Measurements from ENCODE around the gene AFF4. TPM values are rescaled to one million over a fixed set of nuclear protein-coding genes. Genes with fewer than 3 reads are reported as not detected.
A peak's percentile ranks its signal among the peaks of the same experiment; 100 is the strongest.

Gene AFF4
- total and polyA plus RNA-seq, 2 experiments from 2014 or later, result 44.0 to 92.9 TPM

DNA sequence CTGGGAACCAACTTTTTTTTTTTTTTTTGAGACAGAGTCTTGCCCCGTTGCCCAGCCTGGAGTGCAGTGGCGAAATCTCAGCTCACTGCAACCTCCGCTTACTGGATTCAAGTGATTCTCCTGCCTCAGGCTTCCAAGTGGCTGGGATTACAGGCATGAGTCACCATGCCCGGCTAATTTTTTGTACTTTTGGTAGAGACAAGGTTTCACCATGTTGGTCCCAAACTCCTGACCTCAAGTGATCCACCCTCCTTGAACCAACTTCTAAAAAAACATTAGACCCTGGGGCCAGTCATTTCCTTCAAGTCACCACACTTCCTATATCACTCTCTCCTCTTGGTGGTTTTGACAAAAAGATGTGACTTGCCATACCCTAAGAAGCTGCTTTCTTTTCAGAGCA, 122.1 kb downstream of the AFF4 start:
- WGBS (ENCODE audit: low lambda C conversion rate, missing lambda C conversion rate), result 81% methylated on average over 4 of the region's 4 CpGs
- H3K4me3 ChIP-seq, result no peak overlapping the region
- peaks cover 31% of the 10 kb centered on the region for H3K4me1 ChIP-seq (ENCODE audit: insufficient read depth)
- TF ChIP-seq, protein P1, sequence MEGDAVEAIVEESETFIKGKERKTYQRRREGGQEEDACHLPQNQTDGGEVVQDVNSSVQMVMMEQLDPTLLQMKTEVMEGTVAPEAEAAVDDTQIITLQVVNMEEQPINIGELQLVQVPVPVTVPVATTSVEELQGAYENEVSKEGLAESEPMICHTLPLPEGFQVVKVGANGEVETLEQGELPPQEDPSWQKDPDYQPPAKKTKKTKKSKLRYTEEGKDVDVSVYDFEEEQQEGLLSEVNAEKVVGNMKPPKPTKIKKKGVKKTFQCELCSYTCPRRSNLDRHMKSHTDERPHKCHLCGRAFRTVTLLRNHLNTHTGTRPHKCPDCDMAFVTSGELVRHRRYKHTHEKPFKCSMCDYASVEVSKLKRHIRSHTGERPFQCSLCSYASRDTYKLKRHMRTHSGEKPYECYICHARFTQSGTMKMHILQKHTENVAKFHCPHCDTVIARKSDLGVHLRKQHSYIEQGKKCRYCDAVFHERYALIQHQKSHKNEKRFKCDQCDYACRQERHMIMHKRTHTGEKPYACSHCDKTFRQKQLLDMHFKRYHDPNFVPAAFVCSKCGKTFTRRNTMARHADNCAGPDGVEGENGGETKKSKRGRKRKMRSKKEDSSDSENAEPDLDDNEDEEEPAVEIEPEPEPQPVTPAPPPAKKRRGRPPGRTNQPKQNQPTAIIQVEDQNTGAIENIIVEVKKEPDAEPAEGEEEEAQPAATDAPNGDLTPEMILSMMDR (IDR thresholded peaks at IDR 0.05; ENCODE audit: poor library complexity), result no peak
- TF ChIP-seq EZH2 (IDR thresholded peaks at IDR 0.05; ENCODE audit: borderline replicate concordance), result no peak
- no peak overlapping the region for H3K4me2 ChIP-seq
- no peaks in the 10 kb centered on the region for H4K20me1 ChIP-seq (ENCODE audit: insufficient read depth, poor library complexity, severe bottlenecking)
- no peak overlapping the region for H2AFZ ChIP-seq
- H3K9me2 ChIP-seq (replicated peaks; ENCODE audit: insufficient read depth), result no peaks in the 10 kb centered on the region
- no peaks in the 10 kb centered on the region for H3K27me3 ChIP-seq
- no peaks in the 10 kb centered on the region for H3K36me3 ChIP-seq (replicated peaks; ENCODE audit: insufficient read depth, low read depth)
- H3K27ac ChIP-seq, result peak overlapping the region; percentile 86
- H3K9me3 ChIP-seq (ENCODE audit: low read depth), result no peaks in the 10 kb centered on the region
- DNase-seq (ENCODE audit: low spot score), result no peak
- no peaks in the 10 kb centered on the region for H3K79me2 ChIP-seq

DNA sequence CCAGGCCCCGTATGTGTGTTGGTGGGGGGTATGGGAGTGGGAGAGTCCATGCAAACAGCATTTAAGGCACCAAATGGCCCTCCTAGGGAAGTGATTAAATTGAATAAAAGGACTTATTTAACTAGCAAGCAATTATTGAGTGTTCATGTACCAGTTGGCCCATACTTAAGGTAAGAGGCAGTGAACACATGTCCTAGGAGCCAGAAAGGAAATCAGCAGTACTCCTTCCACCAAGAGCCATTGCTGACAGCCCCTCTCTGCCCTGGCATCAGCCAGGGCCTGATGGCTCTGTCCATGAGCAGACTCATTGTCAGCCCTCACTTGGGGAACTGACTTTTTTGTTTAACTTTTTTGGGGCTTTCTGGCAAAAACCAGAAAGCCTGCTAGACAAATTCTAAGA, 122.5 kb downstream of the AFF4 start:
- TF ChIP-seq EZH2phosphoT487 (IDR thresholded peaks at IDR 0.05; ENCODE audit: low read depth, severe bottlenecking, unreplicated experiment), result no peak
- TF ChIP-seq, protein P1 (IDR thresholded peaks at IDR 0.05; ENCODE audit: poor library complexity), result no peak
- no peak for TF ChIP-seq EZH2 (IDR thresholded peaks at IDR 0.05; ENCODE audit: borderline replicate concordance)
- Histone ChIP-seq H3K36me3 (replicated peaks; ENCODE audit: insufficient read depth, low read depth) (no peaks in the 10 kb centered on the region), H3K4me3 (no peak overlapping the region), H3K79me2 (no peaks in the 10 kb centered on the region), H3K27me3 (no peaks in the 10 kb centered on the region), H3K4me2 (no peak overlapping the region), H3K9me3 (ENCODE audit: low read depth) (no peaks in the 10 kb centered on the region), H3K4me1 (ENCODE audit: insufficient read depth) (peaks cover 31% of the 10 kb centered on the region), H2AFZ (no peak overlapping the region), H3K27ac (peak overlapping the region; percentile 86), H3K9me2 (replicated peaks; ENCODE audit: insufficient read depth) (no peaks in the 10 kb centered on the region), H4K20me1 (ENCODE audit: insufficient read depth, poor library complexity, severe bottlenecking) (no peaks in the 10 kb centered on the region)
- WGBS (ENCODE audit: low lambda C conversion rate, missing lambda C conversion rate), result 71% methylated on average over 1 of the region's 1 CpG
- no peak for DNase-seq (ENCODE audit: low spot score)

DNA sequence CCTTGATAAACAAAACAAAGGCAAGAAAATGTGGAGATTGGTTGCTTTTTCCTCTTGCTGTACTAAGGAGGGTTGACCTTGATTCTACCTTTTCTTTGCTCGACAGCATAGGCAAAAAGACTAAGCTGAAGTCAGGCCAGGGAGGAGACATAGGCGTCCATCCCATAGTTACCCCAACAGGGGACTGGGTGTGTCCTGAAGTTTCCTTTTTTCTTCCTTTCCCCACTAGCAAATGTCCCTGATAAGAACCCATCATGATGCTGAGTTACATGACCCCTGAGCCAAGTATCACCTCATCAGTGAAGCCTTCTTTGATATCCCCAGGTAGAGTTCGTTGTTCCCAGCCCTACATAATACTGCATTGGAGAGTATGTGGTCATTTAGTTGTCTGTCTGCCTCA, 123.1 kb downstream of the AFF4 start:
- Histone ChIP-seq H3K4me3 (no peak overlapping the region), H4K20me1 (ENCODE audit: insufficient read depth, poor library complexity, severe bottlenecking) (no peaks in the 10 kb centered on the region), H3K27ac (peak overlapping the region; percentile 86), H3K4me1 (ENCODE audit: insufficient read depth) (peaks cover 31% of the 10 kb centered on the region), H3K4me2 (no peak overlapping the region), H2AFZ (no peak overlapping the region), H3K9me2 (replicated peaks; ENCODE audit: insufficient read depth) (no peaks in the 10 kb centered on the region), H3K36me3 (replicated peaks; ENCODE audit: insufficient read depth, low read depth) (no peaks in the 10 kb centered on the region), H3K79me2 (no peaks in the 10 kb centered on the region), H3K9me3 (ENCODE audit: low read depth) (no peaks in the 10 kb centered on the region), H3K27me3 (no peaks in the 10 kb centered on the region)
- WGBS (ENCODE audit: low lambda C conversion rate, missing lambda C conversion rate), result 76% methylated on average over 3 of the region's 3 CpGs
- TF ChIP-seq, protein P1 (IDR thresholded peaks at IDR 0.05; ENCODE audit: poor library complexity), result no peak
- no peak for TF ChIP-seq EZH2 (IDR thresholded peaks at IDR 0.05; ENCODE audit: borderline replicate concordance)
- TF ChIP-seq EZH2phosphoT487 (IDR thresholded peaks at IDR 0.05; ENCODE audit: low read depth, severe bottlenecking, unreplicated experiment), result no peak
- no peak for DNase-seq (ENCODE audit: low spot score)
